Stimulated activated CD4-positive, alpha-beta T cell treated with anti-CD3 and anti-CD28 coated beads, Interleukin-4, amount 100 ng/mL, for 48 hours (primary cell): ENCODE data around the gene MTIF2.
"Not testable (repeated sequence)": the region's sequence is repeated elsewhere in the genome, so short reads cannot be mapped to it uniquely, and the experiment has no call there.

ENCODE experiments used
- DNase-seq, 2 donors: peaks; one replicate each; pipeline ENCODE4 v3.0.0-alpha.2; 2020; ENCODE audit warnings: low read depth in 2 of 2

The MTIF2 gene

GRCh38 chr2:55268907-55269644, at the start of gene MTIF2:
Gene MTIF2, minus strand, starts transcription at chr2:55269231. Its CDS starts 5,373 bp downstream, at chr2:55263858.
- peak; percentile 87 to 89 for DNase-seq

DNA sequence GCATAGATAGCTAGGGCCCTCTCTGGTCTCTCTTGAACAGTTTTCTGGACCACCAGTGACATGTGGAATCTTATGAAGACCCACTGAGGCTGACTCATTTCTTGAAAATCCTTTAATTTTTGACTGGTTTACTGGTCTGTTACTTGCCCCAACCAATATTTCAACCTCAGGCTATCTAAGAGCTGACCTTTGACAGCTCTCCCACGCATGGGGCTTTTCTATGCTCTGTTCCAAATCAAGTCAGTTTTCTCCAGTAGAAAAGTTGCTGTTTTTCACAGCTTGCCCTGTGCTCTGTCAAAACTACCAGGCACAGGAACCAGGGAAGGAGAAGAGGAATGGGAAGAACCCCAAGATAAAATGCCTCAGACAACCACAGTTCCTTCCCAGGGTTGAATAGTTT, 46.0 kb upstream of the MTIF2 start:
- no peak for DNase-seq

GRCh38 chr2:55311444-55311870, 42.4 kb upstream of the MTIF2 start:
- DNase-seq: peak in 1 of 2 donors; percentile 13

DNA sequence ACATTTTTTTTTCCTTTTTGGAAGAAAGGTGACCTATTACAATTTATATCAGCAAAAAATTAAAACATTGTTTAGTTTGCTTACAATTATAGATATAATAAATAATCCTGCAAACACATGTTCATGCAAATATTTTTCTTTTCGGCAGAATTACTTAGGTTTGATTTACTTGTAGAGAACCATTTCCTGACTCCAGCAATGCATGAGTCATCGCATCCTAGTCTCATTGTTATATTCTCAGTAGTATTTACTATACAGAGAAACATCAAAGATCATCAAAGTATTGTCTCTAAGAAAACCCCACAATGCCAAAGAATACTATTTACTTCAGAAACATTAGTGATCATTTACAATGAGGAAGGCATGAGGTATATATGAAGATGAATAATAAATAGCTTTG, 40.4 kb upstream of the MTIF2 start:
- DNase-seq: no peak

GRCh38 chr2:55302241-55302640, 33.2 kb upstream of the MTIF2 start:
- no peak for DNase-seq

DNA sequence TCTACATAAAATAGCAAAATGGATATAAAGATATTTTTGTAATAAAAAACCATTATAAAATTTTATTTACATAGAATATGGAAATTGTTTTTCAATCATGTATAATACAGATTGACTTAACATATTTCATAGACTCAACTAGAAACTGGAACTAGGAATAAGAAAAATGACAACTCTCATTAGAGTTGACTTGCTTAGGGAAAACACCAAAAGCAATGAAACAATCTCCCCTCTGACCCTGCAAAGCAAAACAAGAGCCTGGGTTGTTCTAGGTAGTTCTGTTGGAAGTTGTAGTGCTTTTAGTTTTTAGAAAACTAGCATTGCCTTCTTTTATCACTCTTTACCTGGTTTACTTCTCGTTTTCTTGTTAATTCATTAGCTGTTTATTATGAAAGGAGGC, 32.2 kb upstream of the MTIF2 start:
- DNase-seq: no peak

GRCh38 chr2:55296393-55296792, 27.4 kb upstream of the MTIF2 start:
- no peak for DNase-seq

- DNase-seq: no peak
Observed at GRCh38 chr2:55283083-55283482, 14.1 kb upstream of the MTIF2 start.

- DNase-seq: peak; percentile 80 to 85
Observed at GRCh38 chr2:55282110-55282917, 13.3 kb upstream of the MTIF2 start.

GRCh38 chr2:55280851-55281546, 12.0 kb upstream of the MTIF2 start:
- not testable (repeated sequence) for DNase-seq

- DNase-seq: not testable (repeated sequence)
Observed at GRCh38 chr2:55279859-55280424, 10.9 kb upstream of the MTIF2 start.

GRCh38 chr2:55279214-55279835, 10.3 kb upstream of the MTIF2 start:
- not testable (repeated sequence) for DNase-seq

DNA sequence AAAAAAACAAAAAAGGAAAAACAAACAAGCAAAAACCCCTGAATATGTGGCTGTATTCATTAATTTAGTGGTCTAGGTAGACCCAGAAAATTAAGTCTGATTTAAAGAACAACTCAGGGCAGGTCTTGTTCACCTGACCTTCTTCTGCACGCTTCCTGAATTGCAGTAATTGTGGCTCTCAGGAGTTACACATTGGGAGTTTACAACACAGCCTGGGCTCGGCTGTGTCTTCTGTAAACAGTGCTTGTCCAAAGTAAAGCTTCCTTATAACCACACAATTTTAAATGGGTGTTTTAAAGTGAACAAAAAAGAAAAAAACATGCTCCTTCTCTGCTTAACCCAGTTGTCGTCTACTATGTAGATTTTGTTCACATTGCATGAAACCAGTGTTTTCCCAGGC, 8.3 kb upstream of the MTIF2 start:
- no peak for DNase-seq

- DNase-seq: not testable (repeated sequence)
Observed at GRCh38 chr2:55274346-55274745, 5.3 kb upstream of the MTIF2 start.

- DNase-seq: no peak
Observed at GRCh38 chr2:55269645-55269990, 587 bp upstream of the MTIF2 start.

DNA sequence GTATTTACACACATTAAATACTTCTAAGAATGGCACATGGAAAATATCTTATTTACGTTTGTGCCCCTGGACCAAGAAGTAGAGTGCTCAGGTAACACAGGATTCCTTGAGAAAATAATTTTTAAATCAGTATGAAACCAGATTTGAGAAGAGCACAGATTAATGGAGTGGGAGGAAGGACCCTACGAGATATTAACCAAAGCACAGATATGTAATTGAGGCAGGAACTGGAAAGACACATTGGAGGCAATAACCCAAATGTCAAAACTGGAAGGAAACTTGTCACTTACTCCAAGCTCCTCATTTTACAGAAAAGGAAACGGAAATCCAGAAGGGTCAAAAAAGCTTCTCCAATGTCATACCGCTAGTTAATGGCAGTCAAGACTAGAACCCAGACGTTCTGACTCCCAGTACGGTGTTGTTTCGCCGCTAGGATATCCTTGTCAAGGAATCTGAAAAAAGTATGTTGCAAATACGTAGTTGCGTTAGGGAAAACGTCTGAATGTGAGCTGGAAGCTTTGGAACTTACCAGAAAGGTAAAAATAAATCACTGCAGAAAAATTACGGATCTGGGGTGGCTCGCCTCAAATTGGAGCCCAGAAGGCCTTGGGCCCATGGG, 634 bp downstream of the MTIF2 start:
- DNase-seq: no peak

- DNase-seq: not testable (repeated sequence)
Observed at GRCh38 chr2:55259586-55259985, 9.4 kb downstream of the MTIF2 start.

- DNase-seq: no peak
Observed at GRCh38 chr2:55252832-55253231, 16.2 kb downstream of the MTIF2 start.

DNA sequence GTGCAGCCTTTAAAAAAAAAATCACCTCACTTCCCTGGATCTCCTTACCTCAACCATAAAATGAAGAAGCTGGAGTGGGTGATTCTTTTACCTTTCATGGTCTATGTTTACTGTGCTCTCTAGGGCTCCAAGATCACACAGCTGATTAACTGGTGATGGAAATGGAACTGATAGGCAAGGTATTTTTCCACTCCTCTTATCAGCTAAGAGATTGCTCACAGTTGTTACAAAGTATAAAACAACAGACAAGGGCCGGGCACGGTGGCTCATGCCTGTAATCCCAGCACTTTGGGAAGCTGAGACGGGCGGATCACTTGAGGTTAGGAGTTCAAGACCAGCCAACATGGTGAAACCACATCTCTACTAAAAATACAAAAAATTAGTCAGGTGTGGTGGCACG, 22.0 kb downstream of the MTIF2 start:
- no peak for DNase-seq

DNA sequence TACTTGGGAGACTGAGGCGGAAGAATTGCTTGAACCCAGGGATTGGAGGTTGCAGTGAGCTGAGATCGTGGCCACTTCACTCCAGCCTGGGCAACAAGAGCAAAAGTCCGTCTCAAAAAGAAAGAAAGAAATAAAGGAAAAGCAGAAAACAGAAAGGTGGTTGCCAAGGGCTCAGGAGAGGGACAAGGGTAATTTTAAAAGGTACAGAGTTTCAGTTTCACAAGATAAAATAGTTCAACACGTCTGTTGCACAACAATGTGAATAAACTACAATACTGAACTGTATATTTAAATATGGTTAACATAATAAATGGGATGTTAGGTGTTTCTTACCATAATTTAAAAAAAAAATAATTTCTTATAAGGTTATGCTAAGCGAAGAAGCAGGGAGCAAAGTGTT, 23.6 kb downstream of the MTIF2 start:
- DNase-seq: no peak

DNA sequence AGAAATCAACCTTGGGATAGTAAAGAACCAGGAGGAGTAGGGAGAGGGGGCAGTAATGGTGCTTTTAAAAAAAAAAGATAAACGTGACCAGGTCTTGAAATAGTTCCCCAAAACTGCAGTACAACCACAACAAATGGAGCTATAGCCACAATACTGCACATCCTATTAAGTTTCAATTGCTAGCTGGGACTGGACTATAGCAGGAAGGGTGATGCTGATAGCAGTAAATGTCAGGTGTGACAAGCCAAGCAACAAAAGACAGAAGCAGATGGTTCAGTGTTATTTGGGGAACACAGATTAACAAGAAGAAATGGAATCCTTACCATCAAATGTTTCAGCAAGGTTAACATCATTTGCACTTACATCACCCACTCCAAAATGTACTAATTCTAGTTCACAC, 26.4 kb downstream of the MTIF2 start:
- no peak for DNase-seq
